ENCODE results near the gene UBE2Q2.

DNA sequence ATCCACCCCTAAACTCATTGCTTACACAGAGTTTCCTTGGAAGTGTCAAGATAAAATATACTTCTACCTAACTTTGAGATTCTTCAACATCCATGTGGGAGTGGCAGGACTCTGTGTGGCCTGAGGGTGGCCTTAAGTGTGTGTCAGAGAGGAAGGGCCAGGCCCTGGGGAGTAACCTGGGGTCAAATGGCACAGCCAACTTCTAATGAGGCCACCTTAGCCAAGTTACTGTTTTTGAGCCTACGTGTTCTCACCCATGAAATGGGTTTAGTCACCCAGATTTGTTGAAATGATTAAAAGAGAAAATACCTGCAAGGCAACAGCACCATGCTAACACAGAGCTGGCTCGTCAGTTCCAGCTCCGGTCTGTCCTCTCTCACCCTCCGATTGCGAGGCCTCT lies 28.5 kb upstream of the UBE2Q2 start:
- TF ChIP-seq TAF1 (IDR thresholded peaks at IDR 0.05; ENCODE audit: borderline replicate concordance, insufficient read depth, low read length): no peak
- no peak for TF ChIP-seq POLR2AphosphoS5 (IDR thresholded peaks at IDR 0.05; ENCODE audit: low read depth, low read length)
- TF ChIP-seq, protein P1, sequence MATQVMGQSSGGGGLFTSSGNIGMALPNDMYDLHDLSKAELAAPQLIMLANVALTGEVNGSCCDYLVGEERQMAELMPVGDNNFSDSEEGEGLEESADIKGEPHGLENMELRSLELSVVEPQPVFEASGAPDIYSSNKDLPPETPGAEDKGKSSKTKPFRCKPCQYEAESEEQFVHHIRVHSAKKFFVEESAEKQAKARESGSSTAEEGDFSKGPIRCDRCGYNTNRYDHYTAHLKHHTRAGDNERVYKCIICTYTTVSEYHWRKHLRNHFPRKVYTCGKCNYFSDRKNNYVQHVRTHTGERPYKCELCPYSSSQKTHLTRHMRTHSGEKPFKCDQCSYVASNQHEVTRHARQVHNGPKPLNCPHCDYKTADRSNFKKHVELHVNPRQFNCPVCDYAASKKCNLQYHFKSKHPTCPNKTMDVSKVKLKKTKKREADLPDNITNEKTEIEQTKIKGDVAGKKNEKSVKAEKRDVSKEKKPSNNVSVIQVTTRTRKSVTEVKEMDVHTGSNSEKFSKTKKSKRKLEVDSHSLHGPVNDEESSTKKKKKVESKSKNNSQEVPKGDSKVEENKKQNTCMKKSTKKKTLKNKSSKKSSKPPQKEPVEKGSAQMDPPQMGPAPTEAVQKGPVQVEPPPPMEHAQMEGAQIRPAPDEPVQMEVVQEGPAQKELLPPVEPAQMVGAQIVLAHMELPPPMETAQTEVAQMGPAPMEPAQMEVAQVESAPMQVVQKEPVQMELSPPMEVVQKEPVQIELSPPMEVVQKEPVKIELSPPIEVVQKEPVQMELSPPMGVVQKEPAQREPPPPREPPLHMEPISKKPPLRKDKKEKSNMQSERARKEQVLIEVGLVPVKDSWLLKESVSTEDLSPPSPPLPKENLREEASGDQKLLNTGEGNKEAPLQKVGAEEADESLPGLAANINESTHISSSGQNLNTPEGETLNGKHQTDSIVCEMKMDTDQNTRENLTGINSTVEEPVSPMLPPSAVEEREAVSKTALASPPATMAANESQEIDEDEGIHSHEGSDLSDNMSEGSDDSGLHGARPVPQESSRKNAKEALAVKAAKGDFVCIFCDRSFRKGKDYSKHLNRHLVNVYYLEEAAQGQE (IDR thresholded peaks at IDR 0.05; ENCODE audit: insufficient read depth in 1 of 2, low read depth in 2 of 2, low read length in 2 of 2): no peak
- no peak for TF ChIP-seq SIN3A (IDR thresholded peaks at IDR 0.05; ENCODE audit: borderline replicate concordance, insufficient read depth, low read length)
- no peak for TF ChIP-seq FOXP2 (optimal IDR thresholded peaks at IDR 0.05; ENCODE audit: borderline replicate concordance, extremely low read depth, extremely low read length, insufficient read depth)
